Dermis blood vessel endothelial cell (primary cell): ENCODE measurements around the gene LRRC8D. TPM values are rescaled to one million over a fixed set of nuclear protein-coding genes. Genes with fewer than 3 reads are reported as not detected.
"Not testable (repeated sequence)": the region's sequence is repeated elsewhere in the genome, so short reads cannot be mapped to it uniquely, and the experiment has no call there.

Experiments
- DNase-seq: peaks from one replicate; pipeline ENCODE4 v3.0.0; 2010
- total RNA-seq: library from RNA; depleted of rRNA; stranded (reverse); fragments of >200 nt; gene quantifications from 2 replicates; pipeline ENCODE4 v1.2.3, GENCODE V29; 2014

The LRRC8D gene
- 18.5 and 22.4 TPM in 2 replicates for total RNA-seq

DNA sequence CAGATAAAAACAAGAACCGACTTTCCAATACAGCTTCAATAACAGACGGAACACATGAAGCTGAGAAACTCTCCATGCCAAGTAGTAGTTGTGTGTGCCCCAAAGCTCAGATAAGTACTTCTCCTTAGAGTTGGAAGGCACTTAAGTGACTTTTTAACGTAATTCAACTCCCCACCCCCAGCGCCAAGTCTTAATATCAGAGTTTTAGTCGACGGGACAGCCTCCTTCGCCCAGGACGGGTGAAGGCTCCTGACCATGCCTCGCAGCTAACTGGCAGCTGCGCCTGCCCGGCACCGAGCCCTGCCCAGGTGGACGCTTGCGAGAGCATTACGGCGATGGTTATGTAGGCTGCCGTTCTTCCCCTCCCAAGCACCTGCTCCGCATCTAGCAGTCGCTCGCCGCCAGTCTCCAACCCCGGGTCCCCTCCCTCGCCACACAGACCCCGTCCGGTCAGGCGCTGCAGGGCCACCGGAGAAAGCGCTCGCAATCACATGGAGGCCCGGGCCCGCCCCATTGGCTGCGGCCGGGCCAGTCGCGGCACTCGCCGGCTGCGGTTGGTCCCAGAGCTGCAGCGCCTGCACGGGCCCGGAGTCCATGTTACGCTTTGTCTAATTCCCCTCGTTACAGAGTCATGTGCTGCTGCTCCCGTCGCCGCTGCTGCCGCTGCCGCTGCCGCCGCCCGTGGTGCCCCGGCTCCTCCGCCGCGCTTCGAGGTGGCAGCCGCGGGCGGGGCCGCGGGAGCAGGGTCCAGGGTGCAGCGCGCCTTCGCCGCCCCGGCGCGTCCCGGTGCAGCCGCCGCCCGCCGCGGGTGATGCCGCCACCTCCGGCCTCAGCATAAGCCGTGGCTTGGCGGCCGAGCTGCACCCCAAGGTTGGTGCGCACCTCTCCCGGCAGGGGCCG, at the start of gene LRRC8D:
Gene LRRC8D, plus strand, starts transcription at position 611 of the 900 bp plus-strand sequence. CDS start 112,037 bp downstream, outside the sequence.
- peak; percentile 85 for DNase-seq

DNA sequence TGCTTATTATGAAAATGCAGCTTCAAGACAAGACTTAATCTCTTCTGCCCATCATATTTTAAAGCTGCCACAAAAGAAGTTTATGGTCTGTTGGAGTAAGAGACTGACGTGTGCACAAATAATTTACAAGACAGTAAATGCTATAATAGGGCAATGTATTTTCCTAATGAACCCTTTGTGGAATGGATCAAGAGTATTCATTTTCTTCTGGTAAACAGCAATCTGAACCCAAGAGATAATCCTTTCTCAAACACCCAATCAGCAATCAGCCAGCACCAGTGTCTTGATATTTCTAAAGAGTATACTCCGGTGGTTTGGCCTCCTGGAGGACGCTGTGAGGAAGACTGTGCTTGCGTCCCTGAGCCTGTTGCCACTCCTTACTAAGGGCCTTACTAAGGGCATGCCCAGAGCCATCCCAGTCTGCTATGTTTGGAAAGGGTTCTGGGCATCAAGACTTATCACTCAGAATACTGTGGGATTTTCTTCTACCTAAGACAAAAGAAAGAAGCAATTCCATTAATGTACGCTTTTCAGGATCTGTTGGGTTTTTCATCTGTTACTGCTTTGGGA, 48.8 kb upstream of the LRRC8D start:
- DNase-seq, result no peak

DNA sequence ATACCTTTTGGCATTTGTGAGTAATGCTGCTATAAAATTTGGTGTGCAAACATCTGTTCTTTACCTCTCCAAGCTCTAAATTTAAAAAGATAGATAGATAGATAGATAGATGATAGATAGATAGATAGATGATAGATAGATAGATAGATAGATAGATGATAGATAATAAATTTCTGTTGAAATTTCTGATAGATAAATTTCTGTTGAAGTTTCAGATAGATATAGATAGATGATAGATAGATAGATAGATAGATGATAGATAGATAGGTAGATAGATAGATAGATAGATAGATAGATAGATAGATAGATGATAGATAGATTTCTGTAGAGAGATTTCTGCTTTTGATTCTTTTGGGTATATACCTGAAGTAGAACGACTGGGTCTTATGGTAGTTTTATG, 44.7 kb upstream of the LRRC8D start:
- DNase-seq, result not testable (repeated sequence)

DNA sequence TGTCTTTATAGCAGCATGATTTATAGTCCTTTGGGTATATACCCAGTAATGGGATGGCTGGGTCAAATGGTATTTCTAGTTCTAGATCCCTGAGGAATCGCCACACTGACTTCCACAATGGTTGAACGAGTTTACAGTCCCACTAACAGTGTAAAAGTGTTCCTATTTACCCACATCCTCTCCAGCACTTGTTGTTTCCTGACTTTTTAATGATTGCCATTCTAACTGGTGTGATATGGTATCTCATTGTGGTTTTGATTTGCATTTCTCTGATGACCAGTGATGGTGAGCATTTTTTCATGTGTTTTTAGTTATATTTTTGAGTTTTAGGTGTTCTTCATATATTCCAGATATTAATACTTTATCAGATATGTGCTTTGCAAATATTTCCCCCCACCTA, 43.6 kb upstream of the LRRC8D start:
- DNase-seq, result not testable (repeated sequence)

DNA sequence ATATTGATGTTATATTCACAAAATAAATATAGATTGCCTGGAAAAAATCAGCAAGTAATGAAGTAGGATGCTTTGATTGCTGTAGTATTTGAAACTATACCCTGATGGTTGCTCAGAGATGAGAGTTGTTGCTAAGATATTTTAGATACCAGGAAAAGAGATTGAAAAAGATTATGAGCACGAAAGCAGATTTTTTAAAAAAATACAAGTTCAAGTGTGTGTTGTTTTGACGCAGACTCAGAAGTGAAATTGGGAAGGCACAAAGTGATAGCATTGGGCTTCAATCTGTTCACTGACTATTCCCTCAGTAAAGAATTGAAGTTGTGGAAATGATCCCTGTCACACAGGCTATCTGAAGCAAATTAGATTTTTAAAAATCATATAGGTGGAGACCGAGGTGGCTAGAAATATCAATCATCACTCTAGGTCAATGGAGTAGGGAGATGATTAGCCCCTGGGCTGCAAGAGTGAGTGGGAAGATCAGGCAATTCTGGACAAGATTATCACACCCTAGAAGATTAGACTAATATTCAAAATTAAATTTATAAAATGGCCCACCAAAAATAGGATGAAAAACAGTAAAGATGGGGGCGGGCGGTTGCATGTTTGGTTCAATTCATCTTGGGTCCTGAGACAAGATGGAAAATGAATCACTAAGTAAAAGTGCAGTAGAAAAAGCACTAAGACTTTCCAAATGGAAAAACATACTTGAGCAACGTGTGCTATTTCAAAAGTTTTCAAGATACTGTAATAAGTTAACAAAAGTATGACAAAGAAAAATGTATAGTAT, 41.5 kb upstream of the LRRC8D start:
- DNase-seq, result no peak

DNA sequence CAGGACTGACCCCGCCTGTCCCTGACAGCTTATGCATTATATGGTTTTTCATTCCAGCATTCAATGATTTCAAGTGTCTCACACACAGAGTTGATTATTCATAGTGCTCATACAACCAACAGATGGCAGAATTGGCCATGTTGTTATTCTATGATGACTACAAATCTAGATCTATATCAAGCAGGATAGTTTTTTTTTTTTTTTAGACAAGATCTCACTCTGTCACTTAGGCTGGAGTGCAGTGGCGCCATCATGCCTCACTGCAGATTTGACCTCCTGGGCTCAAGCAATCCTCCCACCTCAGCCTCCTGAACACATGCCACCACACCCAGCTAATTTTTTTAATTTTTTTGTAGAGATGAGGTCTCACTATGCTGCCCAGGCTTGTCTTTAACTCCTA, 40.1 kb upstream of the LRRC8D start:
- peak; percentile 75 for DNase-seq

DNA sequence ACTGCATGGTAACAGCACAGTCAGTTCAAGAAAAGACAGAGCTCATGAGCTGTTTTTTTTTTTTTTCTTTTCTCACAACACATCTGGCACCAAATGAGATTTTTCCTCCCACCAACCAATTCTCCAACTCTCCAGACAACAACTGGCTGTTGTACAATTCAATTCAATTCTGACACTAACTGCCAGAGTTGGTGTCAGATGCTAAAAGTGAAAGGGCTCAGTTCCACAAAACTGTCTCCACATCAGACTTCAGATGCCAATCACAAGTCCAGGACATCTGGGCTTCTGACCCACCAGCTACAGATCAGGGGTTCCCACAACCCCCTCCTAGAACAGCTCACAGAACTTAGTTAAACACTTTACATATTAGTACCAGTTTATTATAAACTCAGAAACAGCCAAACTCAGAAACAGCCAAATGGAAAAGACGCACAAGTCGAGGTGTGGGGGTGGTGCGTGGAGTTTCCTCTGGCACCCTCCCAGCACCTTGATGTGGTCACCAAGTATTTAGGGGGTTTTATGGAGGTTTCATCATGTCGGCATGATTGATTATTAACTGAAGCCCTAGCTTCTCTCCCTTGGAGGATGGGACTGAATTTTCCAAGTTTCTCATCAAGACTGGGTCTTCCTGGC, 39.2 kb upstream of the LRRC8D start:
- no peak for DNase-seq

DNA sequence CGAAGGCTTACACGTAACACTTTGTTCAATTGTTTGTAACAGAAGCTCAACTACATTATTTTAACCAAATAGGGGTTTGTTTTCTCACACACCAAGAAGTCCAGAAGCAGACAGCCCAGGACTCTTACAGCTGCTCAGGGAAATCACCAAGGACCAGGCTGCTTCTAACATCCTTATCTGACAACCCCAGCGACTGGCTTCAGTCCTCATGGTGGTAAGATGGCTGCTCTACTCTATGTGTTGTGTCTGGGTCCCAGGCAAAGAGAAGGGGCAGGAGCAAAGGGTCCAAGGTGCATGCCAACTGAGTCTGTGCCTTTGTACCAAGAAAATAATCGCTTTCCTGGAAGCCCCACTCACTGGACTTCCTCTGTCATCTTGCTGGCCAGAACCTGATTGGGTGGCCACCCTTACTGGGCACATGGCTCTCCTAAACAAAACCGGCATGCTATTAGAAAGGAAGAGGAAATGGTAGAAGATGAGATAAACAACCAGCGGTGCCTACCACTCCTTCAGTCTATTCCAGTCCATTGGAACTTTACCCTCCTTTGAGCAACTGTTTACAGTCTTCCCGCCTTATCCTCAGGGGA, 34.1 kb upstream of the LRRC8D start:
- DNase-seq, result no peak

DNA sequence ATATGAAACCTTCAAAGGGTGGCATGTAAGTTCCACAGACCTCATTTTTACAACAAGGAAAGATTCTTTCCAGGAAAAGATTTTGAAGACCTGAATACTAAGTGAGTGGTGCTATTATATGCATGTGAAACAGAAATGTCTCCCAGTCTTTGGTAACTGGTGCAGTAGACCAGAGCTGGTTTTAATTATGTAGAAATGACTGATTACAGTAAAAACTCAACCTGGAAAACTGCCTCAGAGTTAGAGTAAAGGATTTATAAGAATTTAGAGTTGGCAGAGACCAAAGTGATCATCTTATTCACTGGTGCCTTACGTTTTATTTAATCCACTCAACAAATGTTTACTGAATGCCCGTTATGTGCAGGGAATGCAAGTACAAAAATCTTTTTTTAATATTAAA, 30.2 kb upstream of the LRRC8D start:
- DNase-seq, result no peak

DNA sequence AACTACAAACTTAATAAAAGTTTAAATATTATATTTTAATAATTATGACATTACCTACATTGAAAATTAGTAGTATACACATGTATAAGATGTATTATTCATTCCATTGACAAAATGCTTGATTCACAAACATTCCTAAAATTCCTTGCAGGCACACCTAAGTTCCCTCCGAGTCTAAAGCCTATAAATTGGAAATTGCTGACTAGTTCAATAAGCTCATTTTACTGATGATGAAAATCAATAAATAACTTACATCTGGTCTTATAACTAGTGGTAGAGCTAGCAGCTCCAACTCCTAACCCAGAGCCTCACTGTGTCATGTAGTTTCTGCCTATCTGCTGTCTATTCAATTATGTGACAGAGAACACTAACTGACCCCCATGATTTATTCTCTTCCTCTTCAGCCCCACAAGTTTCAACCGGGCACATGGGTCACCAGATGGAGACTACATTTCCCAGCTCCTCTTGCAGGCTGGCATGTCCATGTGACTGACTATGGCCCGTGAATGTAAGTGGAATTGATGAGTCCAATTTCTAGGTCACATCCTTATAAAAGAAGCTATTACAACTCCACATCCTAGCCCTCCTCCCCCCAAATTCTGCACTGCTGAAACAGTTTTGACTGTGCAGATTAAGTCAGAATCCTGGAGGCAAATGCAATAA, 29.6 kb upstream of the LRRC8D start:
- no peak for DNase-seq

DNA sequence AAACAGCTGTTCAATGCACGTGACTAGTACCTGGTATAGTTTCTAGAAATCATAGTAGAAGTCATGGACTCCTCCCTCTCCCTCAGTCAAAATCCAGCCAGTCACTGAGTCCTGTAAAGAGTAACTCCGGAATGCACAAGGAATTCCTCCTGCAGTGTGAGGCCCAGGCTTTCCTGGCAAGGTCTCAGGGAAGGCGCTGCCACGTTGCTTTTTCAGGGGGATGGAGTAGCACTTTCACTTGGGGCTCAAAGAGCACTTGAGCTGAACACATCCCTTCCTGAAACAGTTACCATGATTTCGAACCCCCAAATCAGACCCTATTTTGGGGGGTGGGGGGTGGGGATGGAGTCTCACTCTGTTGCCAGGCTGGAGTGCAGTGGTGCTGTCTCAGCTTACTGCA, 26.4 kb upstream of the LRRC8D start:
- no peak for DNase-seq

DNA sequence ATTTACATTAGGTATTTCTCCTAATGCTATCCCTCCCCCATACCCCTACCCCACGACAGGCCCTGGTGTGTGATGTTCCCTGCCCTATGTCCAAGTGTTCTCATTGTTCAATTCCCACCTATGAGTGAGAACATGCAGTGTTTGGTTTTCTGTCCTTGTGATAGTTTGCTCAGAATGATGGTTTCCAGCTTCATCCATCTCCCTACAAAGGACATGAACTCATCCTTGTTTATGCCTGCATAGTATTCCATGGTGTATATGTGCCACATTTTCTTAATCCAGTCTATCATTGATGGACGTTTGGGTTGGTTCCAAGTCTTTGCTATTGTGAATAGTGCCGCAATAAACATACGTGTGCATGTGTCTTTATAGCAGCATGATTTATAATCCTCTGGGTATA, 25.3 kb upstream of the LRRC8D start:
- DNase-seq, result not testable (repeated sequence)

DNA sequence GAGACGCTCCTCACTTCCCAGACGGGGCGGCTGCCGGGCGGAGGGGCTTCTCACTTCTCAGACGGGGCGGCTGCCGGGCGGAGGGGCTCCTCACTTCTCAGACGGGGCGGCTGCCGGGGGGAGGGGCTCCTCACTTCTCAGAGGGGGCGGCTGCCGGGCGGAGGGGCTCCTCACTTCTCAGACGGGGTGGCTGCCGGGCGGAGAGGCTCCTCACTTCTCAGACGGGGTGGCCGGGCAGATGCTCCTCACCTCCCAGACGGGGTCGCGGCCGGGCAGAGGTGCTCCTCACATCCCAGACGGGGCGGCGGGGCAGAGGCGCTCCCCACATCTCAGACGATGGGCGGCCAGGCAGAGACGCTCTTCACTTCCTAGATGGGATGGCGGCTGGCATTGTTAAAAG, 23.0 kb upstream of the LRRC8D start:
- DNase-seq, result not testable (repeated sequence)

DNA sequence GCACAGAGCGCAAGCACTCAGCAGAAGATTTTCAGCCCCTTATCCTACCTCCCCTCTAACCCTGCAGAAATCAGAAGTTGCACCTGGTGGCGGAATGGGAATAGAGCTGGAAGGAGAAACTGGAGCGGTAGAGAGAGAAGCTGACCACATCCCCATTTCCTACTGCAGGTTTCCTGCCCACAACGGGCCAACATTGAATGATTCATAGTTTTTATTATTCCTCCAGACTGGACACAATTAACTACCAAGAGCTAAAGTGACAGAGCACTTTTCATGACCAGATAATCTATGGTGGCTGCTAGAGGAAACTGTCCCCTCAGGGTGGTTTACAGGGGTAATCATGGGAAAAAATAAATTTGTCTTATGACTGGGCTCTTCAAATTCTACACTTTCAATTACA, 21.3 kb upstream of the LRRC8D start:
- peak; percentile 65 for DNase-seq

DNA sequence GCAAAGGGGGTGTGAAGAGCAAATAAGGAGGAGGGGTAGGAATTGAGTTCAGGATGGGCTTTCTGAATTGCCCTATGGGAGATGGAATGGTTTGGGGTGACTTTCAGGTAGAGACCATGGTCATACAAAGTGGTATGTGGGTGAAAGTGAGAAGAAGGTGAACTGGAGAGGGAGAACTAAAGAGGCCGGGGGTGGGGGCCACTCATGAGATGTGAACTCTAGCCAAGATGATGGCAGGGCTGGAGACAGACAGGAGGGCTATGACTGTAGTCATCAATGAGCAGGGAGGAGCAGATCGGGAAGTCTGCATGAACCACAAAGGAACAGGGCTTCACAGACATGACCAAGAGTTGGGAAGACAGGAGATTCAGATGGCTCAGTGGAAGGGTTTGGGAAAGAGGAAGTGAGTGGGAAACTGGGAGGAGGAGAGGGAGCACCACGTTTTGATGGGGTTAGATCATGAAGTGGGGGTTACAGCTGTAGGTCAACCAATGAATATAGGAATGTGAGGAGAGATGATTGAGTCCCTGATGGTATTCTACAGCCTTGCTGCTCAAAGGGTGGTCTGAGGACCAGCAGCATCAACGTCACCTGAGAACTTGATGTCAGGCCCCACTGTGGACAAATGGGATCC, 20.7 kb upstream of the LRRC8D start:
- DNase-seq, result no peak

DNA sequence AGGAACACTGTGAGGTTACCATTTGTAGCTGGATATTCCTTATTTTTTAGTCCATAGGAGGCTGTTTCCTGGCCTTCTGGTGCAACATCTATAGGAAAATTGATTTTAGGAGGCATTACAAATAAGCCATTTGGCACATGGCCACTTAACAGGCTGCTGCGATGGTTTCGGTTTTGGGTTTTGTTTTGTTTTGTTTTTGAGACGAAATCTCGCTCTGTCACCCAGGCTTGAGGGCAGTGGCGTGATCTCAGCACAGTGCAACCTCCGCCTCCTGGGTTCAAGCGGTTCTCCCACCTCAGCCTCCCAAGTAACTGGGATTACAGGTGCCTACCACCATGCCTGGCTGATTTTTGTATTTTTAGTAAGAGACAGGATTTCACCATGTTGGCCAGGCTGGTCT, 20.1 kb upstream of the LRRC8D start:
- DNase-seq, result no peak

DNA sequence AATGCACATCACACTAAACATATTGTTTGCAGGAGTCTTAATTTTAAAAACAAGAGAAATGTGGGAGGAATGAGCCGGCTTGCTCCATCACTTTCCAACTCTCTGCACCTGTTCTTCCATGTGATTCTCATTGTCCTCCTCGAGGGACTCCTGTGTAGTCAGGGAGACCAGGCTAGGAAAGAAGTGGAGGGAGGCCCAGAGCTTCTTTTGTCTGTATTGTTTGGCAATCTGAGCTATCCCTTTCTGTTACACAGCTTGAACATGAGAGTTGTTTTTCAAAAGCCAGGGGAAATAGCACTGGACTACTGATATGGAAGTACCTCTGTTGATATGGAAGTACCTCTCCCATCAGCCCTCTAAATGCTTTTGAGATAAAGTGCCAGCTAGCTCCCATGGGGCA, 18.8 kb upstream of the LRRC8D start:
- no peak for DNase-seq

DNA sequence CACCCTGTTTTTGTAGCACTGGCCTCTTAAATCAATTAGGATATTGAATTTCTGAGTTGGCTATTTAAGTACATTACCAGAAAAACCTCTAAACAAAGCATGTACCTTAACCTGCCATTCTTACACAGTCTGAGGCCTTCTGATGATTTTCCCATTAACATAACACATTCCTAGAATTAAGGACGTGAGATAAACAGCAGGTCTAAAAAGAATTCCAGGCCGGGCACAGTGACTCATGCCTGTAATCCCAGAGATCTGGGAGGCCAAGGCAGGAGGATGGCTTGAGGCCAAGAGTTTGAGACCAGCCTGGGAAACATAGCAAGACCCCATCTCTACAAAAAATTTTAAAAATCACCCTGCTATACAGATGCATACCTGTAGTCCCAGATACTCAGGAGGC, 18.0 kb upstream of the LRRC8D start:
- no peak for DNase-seq

DNA sequence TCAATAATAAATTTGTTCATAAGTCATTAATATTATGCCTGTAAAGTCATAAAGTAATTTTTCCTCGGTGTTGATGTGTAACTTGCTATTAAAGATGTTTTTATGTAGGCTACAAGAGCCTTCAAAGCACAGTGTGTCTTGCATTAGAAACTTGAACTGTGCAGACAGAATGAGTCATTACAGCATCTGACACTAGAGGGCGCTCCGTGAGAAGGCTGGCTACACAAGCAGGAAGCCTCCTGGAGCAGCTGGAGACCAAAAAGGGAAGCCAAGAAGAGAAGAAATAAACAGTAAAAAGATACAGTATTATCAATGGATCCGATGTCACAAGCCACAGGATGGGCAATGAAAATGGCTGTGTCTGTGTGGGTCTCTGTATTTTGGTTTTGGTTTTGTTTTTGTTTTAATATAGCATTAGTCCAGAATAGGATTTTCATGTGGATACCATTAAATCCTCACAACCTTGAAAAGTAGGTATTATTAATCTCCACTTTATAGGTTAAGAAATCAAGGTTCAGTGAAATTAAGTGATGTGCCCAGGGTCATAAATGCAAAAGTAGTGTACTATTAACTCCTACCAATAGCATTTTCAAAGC, 16.1 kb upstream of the LRRC8D start:
- DNase-seq, result peak; percentile 96

DNA sequence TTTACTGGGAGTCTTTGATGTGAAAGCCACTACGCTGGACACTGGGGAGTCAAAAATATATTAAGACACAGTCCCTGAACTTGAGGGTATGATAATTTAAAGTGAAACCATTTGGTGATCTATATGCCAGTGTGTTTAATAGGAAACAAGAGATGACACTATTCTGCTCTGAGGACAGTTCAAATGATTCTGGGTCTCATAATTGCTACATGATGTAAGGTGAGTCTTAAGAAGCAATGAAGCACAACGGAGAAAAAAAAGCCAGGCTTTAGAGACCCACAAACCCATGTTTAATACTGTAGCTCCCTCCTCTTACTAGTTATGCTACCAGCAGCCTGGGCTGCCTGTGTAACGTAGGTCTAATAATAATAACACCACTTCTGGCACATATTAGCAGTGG, 14.2 kb upstream of the LRRC8D start:
- DNase-seq, result no peak

DNA sequence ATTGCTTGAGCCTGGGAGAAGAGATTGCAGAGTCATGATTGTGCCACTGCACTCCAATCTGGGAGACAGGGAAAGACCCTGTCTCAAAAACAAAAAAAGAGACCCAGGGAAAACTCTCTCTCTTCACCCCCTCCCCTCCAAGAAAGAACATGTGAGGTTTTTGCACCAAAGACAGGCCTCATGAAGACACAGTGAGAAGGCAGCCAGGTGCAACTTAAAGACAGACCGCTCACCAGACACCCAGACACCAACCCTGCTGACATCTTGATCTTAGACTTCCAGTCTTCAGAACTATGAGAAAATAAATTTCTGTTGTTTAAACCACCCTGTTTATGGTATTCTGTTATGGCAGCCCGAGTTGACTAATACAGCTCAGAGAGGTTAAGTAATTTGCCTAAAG, 13.3 kb upstream of the LRRC8D start:
- DNase-seq, result no peak
